ENCODE results near the gene HSP90B1.

HSP90B1 gene

DNA sequence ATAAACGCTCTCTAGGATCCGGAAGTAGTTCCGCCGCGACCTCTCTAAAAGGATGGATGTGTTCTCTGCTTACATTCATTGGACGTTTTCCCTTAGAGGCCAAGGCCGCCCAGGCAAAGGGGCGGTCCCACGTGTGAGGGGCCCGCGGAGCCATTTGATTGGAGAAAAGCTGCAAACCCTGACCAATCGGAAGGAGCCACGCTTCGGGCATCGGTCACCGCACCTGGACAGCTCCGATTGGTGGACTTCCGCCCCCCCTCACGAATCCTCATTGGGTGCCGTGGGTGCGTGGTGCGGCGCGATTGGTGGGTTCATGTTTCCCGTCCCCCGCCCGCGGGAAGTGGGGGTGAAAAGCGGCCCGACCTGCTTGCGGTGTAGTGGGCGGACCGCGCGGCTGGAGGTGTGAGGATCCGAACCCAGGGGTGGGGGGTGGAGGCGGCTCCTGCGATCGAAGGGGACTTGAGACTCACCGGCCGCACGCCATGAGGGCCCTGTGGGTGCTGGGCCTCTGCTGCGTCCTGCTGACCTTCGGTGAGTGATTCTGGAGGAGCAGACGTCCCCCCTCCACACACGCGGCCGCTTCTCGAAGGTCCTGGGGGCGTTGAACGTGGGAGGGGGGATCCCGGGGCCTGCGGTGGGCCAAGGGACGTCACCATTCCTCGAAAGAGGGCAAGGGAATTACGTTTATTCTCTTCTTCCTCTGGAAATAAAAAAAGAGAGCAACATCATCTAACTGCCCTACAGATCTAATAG, at the start of gene HSP90B1:
Gene HSP90B1, plus strand, starts transcription at position 377 of the 753 bp plus-strand sequence. Its CDS starts 106 bp downstream, at position 483.
- DNase-seq, result peak; percentile 99

DNA sequence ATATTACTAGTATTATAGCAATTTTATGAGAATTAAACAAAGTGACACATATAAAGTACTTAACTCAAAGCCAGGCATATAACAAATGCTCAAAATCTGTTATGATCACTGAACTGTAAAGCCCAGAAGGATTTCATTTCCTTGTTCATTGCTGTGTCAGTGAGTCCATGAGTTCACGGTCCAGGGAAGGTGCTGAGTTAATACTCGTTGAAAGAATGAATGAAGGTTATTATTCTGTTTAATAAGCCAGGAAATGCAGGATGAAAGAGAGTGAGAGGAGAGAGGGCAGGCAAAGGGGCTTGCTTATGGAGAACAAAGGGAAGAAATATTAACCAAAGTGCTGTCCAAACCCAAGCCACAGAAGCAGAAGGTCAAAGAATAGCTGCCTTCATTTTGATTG, 48.9 kb upstream of the HSP90B1 start:
- DNase-seq, result no peak

GRCh38 chr12:103882861-103883596, 47.2 kb upstream of the HSP90B1 start:
- DNase-seq, result peak; percentile 65

DNA sequence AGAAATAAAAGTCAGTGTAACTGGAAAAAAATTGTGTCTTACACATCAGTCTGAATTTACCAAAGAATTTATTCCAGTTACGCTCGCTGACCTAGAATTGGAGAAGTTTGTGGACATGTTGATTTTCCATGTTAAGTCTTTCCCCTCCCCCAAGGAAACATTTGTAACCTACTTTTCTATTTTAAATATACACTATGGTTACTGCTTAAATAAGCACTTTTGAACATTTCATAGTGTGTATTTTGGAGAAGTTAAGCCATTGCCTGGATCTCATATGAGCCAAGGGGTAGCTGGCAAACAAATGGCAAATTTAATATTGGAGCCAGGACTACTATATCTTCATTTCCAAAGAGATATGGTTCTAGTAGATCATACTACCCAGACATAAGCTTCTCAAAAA, 46.3 kb upstream of the HSP90B1 start:
- no peak for DNase-seq

- no peak for DNase-seq
Observed at GRCh38 chr12:103884316-103884715, 45.9 kb upstream of the HSP90B1 start.

DNA sequence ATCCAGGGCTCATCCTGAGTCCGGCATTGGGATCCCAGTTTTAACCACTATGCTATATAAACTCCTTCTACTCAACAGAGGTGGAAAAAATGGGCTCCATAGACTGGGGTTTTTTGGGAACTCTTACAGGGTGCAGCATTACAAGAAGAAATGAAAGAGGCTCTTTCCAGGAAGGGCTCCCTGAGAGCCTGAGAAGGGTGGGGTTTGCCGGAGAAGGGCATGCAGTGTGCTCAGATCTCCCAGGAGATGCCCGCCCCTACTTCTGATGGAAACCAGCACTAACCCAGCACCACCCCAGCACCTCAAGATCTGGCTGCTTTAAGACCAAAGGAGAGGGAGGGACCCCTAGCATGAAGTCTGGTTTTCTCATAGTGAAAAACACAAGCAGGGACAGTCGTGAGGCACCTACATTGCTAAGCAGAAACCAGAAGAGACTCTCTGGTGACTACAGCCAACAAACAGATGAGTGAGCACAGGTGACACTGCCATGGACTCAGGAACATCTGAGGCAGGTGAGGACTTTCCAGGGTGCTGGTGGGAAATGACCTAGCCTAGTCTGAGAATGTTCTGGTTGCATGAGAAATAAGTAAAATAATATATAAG, 43.9 kb upstream of the HSP90B1 start:
- no peak for DNase-seq

DNA sequence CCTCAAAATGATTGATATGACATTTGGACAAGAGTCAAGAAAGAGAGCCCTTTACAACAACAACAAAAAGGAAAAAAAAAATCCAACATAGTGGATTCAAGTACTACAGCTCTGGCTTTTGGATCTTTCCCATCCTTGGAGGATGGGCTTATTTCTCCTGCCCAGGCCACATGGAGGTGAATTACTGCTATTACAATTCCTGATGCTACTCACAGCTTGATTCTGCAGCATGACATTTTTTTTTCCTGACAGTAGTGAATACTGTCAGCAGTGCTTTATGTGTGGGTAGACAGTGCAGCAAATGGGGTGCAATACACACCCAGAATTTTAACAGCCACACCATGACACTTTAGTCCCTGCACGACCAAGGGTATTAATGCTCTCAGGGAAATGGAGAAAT, 42.5 kb upstream of the HSP90B1 start:
- no peak for DNase-seq

- DNase-seq, result no peak
Observed at GRCh38 chr12:103897316-103897715, 32.9 kb upstream of the HSP90B1 start.

DNA sequence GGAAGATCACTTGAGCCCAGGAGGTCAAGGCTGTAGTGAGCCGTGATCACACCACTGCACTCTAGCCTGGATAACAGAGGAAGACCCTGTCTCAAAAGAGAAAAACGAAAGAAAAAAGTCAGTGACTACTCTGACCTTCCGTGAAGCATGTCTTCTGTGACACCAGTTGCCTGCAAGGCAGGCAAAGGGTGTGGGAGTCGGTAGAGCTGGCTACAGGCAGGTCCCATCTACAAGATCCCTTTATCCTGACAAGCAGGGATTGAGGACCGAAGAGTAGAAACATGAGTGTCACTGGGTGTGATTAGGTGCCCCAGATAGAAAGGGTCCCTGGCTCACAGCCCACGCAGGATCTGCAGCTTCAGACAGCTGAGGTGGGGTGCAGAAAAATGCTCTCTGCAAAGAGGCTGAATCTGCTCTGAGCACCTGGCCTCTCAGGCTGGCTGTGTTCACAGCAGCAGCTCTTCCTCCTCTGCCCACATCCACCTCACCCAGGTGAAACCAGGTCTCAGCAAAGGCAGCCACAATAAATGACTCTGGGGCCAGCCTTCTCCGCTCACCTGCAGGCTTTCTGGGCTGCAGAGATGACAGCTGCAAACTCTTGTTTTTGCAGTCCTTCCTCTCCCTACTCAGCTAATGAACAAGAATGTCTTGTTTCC, 28.6 kb upstream of the HSP90B1 start:
- DNase-seq, result no peak

DNA sequence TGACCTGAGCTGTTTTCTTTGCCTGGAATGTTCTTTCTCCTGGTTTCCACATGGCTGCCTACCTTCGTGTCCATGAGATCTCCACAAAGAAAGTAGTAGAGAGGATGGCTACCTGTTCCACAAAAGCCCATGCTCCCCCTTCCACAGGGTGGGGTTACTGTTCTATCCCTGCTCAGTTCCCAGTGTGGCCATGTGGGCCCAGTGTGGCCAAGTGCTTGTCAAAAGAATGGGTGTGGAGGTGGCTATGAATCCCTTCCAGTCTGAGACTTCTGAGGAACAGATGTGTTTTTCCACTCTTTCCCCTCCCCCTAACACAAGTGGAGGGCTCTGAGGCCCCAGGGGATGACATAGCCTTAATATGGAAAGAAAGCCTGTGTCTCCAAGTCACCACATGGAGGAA, 26.2 kb upstream of the HSP90B1 start:
- DNase-seq, result no peak

GRCh38 chr12:103905730-103906349, 24.4 kb upstream of the HSP90B1 start:
- no peak for DNase-seq

DNA sequence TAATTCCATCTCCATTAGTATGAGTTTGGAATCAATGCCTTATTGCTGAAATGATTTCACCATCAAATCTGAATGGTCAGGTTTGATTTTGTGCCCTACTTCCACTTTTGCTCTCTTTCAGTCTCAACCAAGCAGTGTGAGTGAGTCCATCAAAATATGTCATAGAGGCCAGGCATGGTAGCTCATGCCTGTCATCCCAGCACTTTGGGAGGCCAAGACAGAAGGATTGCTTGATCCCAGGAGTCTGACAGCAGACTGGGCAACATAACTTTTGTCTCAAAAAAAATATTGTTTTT, 22.0 kb upstream of the HSP90B1 start:
- no peak for DNase-seq

- DNase-seq, result no peak
Observed at GRCh38 chr12:103908877-103909276, 21.3 kb upstream of the HSP90B1 start.

DNA sequence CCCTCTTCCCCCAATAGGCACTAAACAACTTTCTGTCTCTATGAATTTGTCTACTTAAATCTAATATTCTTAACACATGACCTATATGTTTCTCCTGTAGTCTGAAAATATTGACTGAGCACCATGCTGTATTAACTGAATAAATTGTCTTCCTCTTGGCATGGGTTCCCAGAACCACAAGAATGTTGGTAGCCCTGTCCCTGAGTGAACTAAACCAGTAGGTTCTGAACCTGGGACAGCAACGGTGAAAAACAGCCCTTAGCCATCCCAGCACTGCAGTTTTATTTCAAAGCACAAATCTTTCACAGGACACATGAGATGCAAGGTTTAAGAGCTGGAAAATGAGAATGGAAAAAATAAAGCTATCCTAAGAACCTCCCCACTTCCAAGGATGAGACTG, 20.4 kb upstream of the HSP90B1 start:
- DNase-seq, result no peak

- DNase-seq, result no peak
Observed at GRCh38 chr12:103912069-103912468, 18.1 kb upstream of the HSP90B1 start.

- DNase-seq, result no peak
Observed at GRCh38 chr12:103913100-103913499, 17.1 kb upstream of the HSP90B1 start.

DNA sequence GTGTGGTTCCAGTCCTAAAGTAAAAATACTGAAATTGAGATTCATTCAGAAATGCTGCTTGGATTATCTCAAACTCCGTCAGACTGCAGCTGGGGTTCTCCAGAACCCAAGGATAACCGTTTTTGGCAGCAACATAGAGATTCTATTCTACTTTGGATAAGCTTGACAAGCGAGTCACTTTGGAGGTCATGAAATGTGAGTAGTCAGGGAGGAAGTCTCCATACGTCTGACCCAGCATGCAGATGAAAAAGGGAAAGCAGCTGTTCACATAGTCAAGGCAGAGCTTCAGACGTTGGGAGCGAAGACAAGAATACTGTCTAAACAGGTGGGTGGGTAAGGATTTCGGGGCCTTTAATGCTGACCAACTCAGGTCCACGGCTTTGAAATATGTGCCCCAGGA, 14.9 kb upstream of the HSP90B1 start:
- no peak for DNase-seq

GRCh38 chr12:103917873-103918272, 12.3 kb upstream of the HSP90B1 start:
- DNase-seq, result no peak

GRCh38 chr12:103924761-103925641, 5.2 kb upstream of the HSP90B1 start:
- DNase-seq, result peak; percentile 65

DNA sequence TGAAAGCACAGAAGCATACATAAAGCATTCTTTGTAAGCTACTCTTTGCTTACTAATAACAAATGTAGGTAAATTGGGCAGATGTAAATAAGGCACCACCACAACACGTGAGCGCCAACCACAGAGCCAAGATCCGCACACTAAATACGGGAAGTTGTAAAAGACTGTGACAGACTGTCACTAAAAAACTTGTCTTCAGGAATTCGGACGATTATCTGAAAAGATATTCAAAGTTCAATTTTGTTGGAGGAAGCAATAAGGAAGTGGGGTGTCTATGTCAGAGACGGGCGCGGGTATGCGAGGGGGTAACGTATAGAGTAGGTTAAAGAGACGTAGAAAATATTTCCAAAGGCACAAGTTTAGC, 1.5 kb upstream of the HSP90B1 start:
- DNase-seq, result no peak

DNA sequence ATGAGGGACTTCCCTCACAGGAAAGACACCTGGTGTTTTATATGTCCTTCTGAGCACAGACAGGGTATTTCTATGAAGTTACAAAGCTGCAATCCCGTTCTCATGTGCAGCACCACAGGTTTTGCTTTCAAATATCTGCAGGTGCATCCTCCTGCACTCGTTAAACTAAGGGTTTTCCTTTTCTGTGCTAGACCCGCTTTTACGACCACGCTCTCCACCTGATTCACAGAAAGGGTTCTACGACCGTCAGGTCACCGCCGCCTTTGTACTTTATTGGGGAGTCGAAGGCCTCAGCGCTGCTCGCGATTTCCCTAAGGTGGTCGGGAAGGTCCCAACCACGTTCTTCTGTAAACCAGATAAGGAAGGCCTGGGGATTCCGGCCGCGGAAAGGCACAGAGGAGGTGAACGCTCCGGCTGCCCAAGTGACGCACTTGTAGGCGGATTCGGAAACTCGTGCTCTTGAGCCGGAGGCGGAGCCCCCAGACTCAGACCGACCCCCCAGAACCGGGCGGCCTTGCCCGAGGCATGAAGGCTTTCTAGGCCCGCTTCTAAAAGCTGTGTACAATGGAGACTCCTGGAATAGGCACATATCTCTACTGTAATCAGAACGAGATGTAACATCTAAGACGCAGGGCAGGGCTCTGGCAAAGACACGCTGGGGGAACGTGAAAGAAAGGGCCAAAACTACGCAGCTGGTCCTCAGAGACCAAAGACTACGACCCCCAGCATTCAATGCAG, 995 bp upstream of the HSP90B1 start:
- peak; percentile 84 for DNase-seq

DNA sequence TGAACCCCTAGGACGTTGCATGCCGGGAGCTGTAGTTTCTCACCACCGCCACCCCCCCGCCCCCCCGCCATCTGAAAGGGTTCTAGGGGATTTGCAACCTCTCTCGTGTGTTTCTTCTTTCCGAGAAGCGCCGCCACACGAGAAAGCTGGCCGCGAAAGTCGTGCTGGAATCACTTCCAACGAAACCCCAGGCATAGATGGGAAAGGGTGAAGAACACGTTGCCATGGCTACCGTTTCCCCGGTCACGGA, 501 bp upstream of the HSP90B1 start:
- DNase-seq, result no peak
